G401 (cell line): ENCODE results near the gene RAPGEF4. TPM values are rescaled to one million over a fixed set of nuclear protein-coding genes. Genes with fewer than 3 reads are reported as not detected.
A peak's percentile ranks its signal among the peaks of the same experiment; 100 is the strongest.
"Not testable (repeated sequence)": the region's sequence is repeated elsewhere in the genome, so short reads cannot be mapped to it uniquely, and the experiment has no call there.

Source experiments
- DNase-seq: peaks from one replicate; pipeline ENCODE4 v3.0.0-alpha.2; 2015; ENCODE audit warnings: low spot score
- in situ Hi-C: cut with HindIII; loops from 2 replicates; pipeline ENCODE4 v1.10.0; 2016; ENCODE audit warnings: low sequenced_read_pairs, mixed read lengths
- total RNA-seq: library from RNA; depleted of rRNA; stranded (reverse); fragments of >200 nt; shearing (Covaris generic); gene quantifications from 2 replicates; pipeline ENCODE4 v1.2.3, GENCODE V29; 2014

The RAPGEF4 gene
- total RNA-seq, 1 experiment from 2014 or later, result not detected

DNA sequence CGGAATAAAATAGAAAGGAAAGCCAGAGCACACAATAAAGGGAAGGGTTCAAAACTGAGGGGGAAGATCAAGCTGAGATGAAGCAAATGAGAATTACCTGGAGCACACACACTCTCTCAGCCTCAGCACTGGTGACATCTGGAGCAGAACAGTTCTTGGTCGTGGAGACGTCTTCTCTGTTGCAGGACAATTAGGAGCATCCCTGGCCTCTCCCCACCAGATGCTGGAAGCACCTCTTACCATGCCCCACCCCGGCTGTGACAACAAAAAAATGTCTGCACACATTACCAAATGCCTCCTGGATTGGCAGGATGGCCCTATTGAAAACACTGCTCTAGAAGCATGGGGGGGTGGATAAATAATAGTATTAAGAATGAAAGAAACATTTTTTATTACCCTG, 296.4 kb downstream of the RAPGEF4 start:
- DNase-seq, result no peak
- in situ Hi-C loops, result no loop called here

DNA sequence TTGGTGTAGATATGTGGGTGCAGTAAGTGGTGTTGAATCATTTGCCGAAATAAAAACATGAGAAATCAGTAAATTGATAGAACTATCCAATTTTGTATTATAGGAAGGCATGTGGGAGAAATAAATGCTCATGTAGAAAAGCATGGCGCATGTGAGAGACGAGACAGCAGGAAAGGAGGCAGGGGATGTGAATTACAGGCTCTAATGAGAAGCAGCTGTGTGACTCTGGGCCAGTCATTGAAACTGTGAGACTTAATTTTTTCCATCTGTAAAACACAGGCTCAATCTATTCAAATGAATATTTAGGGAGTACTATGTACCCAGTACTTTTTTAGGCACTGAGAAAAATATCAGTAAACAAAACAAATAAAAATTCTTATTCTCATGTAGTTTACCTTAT, 297.4 kb downstream of the RAPGEF4 start:
- in situ Hi-C loops, result no loop called here
- DNase-seq, result no peak

DNA sequence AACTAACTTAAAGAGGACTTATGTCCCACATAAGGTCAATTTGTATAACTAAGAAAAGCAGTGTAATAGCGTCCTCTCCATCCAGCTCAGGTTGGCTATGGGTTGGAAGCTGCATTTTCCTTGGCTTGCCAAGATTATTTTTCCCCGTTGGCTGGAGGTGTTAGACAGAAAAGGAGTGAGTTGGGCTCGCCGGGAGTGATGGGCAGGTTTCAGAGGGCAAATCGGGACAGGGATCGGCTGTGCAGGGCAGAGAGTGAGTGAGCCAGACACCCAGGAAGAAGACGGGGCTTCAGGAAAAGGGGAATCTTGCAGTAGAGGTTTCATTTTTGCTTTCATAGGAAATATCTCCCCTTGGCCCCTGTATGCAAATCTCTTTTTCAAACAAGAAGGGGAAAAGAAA, 298.5 kb downstream of the RAPGEF4 start:
- DNase-seq, result no peak
- in situ Hi-C loops, result no loop called here

DNA sequence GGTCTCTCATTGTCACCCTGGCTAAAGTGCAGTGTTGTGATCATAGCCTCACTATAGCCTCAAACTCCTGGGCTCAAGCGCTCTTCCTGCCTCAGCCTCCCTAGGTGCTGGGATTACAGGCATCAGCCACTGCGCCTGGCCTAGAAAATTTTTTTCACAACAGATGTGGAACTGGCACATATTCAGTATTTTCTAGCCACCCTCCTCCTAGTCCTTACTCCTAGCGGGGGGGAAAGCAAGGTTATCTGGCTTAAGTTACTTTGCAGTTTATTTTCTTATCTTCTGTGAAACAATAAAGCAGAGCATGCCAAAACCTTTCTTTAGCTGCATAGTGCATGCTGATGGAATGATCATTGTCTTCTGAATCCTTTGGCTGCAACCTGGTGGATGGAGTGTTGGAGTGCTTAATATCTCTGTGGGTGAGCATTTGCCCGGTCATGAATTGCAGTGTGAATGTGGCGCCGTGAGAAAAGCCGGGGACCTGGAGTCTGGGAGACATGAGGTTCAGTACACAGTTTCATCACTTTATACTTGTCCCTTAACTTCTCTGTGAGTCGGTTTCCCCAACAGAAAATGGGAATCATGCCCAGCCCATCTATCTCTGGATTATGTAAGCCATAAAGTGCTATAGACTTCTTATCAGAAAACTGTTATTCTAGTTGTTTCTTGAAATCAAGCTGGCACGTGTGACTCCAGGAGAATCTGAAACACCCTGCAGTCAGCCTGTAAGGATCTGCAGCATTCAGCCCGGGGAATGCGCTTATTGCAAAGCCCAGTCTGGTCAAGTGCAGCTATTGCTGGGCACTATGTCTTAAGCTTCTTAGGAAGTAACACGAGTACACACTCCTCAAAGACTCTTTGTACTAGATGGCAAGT, 301.8 kb downstream of the RAPGEF4 start:
- in situ Hi-C loops, result no loop called here
- DNase-seq, result no peak

DNA sequence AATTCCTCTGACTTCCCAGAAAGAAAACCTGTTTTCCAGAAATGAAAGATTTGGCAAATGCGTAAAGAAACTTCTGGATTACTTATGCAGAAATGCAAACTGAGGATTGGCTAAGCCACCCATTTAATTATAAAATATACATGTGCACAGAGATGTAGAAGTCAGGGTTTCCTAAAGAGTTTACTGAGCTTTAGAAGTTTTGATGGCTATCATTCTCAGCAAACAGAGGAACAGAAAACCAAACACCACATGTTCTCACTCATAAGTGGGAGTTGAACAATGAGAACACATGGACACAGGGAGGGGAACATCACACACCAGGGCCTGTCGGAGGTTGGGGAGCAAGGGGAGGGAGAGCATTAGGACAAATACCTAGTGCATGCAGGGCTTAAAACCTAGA, 302.6 kb downstream of the RAPGEF4 start:
- in situ Hi-C loops, DNase-seq: not testable (repeated sequence)

DNA sequence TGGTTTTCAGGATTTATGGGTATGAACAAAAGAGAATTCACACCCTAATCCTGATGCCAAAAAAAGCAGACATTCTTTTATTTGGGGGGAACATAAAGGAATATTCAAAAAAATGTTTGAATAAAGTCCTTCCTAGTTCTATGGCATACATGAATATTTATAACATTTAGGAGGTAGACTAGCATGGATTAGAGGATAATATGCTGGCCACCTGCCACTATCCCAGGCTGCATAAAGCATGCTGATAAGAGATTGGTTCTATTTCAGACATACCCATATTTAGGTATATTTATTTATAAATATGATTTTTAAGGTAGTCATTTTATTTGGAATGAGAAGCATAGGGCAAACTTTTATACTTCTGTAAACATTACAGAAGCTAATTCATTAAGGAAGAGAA, 305.1 kb downstream of the RAPGEF4 start:
- no peak for DNase-seq
- in situ Hi-C loops, result no loop called here

DNA sequence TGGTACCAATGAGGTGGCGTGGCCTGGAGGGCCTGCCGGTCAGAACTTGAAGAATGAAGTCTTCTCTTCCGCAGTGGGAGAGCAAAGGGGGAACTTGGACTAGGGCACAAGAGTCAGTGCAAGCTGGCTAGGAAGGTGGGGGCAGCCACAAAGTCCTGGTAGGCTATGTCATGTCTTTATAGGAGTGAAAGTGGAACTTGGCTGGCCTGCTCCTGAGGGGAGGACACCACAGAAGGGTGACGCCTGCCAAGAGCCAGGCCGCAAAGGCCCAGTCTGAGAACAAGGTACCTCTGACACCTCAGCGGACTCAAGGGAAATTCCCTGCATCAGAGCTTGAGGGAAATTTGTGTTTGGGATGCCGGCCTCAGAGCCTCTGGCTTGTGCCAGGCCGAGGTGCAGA, 307.8 kb downstream of the RAPGEF4 start:
- no peak for DNase-seq
- in situ Hi-C loops, result no loop called here

DNA sequence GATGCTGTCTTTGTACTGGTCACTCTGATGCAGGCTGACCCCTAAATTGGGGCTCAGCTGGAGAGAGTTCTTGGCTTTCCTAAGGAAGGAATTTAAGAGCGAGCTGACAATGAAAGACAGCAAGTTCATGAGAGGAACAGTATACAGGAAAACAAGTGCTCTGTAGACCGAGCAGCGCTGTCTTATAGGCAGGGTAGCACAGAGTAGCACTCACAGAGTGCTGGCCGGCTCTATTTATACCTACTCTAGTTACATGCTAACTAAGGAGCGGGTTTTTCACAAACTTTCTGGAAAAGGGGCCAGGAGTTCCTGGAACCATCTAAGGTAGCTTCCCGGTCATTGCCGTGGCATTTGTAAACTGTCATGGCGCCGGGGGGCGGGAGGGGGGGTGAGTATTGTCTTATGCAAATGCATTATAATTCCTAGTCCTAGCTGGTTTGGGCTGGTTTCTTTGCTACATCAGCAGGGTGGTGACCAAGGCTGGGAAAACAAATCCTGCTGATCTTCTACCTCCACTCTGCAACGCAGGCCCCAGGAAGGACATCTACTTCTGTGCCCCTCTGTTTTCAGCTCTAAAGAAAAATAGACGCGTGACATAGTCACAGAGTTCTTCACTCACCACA, 308.4 kb downstream of the RAPGEF4 start:
- no peak for DNase-seq
- in situ Hi-C loops, result no loop called here

DNA sequence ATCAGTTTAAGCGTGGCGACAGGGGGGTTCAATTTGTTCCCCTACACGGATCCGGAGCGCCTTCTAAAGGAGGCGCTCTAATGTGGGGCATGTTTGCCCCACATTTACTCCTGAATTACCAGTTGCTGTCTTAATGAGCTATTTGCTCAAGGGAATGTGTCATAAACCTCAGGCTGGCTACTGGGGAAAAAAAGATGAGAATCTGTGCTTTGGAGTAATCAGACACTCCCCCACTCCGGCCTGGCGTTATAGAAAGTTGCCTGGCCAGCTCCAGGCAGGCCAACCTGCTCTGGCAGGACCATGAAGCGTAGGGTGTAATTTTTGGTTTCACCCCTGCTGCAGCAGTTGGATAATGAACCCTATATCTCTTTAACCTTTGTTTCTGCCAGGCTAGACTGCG, 309.0 kb downstream of the RAPGEF4 start:
- no peak for DNase-seq
- in situ Hi-C loops, result no loop called here

DNA sequence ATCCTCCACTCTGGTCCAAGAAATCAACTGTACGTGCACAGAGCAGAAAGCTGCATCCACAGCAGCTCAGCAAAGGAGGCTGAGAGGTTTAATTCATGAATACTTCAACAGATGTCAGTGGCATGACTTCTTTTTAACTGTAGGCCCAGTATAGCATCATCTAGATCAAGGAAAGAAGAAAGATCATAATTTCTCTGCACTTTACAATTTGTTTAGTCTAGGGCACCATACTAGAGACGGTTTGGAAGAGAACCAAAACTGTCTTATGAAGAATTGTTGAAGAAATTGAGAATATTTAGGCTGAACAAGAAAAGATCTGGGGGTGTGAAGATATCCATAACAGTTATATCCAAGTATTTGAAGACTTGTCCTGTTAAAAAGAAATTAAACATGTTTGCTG, 309.5 kb downstream of the RAPGEF4 start:
- in situ Hi-C loops, result no loop called here
- no peak for DNase-seq

DNA sequence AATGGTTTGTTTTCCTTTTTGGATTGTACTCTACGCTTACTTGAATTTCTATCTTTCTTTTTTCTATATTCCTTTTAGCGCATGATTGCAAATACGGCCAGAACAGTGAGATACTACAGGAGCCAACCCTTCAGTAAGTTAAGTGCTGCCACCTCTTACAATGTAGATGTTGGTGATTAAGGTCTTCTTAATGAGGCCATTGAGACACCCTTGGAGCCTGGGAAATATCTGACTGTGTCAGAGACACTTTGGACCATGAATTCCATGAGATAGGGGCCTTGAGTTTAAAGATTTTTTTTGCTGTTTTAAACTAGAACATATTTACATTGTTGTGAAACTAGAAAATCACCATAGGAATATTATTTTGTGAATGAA, 312.9 kb downstream of the RAPGEF4 start:
- in situ Hi-C loops, result no loop called here
- DNase-seq, result no peak

DNA sequence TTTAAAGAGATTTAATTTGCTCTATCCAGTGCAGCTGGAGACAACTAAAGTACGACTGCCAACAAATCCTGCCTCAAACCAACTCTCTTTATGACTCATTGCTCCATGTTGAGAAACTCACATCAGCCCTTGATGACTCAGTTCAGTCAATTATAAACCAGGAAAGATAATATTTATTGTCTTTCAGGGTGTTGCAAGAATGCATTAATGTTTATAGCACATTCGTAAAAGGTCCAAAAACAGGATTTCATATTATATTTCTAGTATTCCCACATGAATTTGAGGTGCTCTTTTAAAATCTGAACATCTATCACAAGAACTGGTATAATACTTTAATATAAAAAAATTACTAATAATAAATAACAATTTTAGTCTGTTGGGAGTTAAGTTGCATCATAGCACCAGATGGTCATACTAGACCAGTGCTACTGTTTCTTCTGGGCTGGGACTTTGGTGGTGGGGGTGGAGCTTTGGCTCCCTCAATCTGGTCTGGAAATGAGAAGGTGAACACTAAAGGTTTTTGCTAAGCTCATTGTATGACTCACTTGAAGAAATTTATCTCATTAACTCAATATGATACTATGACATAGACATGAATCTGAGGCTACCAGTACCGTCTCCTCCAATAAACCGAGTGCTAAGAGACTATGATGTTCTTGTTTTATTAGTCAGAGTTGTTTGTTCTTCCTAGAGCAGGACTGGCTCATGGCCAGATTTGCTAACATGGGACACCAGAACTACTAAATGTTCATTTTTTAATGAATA, 313.4 kb downstream of the RAPGEF4 start:
- in situ Hi-C loops, result no loop called here
- DNase-seq, result peak; percentile 9

DNA sequence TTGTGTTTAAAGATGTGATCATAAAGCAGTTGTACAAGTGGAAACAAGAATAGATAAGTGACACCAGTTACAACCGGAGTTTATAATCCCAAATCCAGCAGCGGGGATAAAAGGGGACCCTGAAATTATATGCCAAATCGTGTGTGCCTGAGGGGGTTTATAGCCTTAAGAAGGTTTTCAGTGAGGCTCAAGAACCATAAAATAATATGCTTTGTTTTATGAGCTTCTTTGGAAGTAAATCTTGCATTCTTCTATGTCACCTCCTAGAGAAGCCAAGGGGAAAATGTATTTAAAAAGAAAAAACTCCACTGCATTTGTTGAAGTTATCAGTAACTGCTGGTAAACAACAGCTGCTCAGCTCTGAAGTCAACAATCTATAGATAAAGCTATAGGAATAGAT, 314.2 kb downstream of the RAPGEF4 start:
- no peak for DNase-seq
- in situ Hi-C loops, result no loop called here

DNA sequence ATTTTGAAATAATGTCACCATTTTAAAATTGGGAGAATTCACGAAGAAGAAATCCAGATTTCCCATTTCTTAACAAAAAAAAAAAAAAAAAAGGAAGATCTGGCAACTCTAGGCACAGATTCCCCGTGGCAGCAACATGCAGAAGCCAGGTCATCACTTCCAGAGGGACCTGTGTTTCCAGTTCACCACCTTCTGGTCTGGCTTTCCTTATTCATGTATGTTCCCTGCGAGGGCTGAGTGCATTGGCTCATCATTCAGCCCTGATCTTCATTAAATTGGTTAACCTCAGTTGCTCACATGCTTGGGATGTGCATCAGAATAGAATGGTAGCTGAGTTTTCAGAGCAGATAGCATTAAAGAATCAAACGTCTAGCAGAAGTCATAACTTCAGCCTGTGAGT, 315.0 kb downstream of the RAPGEF4 start:
- in situ Hi-C loops, result no loop called here
- no peak for DNase-seq

DNA sequence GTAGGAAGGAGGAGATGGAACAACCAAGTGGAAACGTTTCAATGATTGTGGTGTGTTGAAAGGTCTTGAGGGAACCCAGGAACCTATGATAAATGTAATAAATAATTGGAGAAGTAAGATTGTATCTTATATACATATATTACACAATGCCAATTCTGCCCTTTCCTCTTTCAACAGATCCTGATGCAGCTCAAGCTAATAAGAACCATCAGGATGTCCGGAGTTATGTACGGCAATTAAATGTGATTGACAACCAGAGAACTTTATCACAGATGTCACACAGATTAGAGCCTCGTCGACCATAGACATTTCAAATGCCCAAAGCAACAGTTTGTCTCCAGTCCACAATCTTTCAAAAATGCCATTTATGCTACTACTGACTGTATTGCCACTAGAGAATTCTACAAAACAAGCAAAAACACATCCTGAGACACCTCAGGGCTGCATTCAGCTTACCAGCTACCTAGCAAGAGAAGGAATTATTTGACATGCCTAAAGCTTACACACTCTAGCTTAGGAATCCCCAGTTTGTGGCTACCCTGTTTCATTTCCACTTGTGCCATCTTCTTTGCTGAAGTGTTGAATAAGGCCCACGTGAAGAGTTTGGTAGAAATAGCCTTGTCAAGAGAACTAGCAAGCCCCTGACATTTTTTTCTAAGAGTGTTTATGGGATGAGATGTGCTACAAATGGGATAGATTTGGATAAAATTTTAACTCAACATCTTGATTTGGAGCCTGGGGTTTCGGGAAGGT, 316.0 kb downstream of the RAPGEF4 start:
- in situ Hi-C loops, result no loop called here
- no peak for DNase-seq

DNA sequence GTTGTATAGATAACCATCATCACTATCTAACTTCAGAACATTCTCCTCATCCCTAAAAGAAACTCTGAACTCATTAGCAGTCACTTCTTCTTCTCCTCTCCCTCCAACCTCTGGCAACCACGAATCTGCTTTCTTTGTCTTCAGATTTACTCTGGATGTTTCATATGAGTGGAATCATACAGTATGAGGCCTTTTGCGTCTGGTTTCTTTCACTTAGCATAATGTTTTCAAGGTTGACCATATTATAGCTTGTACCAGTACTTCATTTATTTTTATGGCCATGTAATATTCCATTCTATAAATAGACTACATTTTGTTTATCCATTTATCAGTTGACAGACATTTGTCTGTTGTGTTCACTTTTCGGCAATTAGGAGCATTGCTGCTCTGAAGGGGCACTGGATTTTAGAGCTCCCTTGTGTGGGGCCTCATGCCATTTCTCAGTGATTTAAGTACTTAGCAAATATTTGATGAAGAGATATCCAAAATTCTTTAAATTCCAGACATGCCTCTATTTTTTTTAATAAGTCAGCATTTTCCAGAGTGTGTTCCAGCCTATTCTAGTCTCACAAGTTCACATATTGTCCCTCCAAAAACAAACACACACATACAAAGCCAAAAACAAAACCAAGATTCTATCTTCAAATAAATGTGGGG, 317.5 kb downstream of the RAPGEF4 start:
- in situ Hi-C loops, result no loop called here
- DNase-seq, result no peak

DNA sequence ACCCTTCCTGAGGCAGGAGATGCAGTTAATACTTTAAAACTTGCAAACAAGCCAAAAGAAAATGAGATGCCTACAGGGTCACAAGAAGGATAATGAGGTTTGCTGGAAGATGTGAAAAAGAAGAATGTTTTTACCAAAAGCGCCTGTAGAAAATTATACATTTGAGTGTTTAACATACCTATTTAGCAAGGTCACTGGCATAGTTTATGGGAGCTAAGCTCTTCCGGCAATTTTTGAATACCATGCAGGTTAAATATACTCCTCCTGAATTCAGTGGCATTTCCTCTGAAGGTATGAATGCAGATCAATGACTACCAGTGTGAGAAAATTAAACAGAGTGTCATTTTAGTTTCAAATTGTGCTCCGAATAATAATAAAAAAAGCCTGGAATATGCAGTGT, 318.8 kb downstream of the RAPGEF4 start:
- in situ Hi-C loops, result no loop called here
- no peak for DNase-seq

DNA sequence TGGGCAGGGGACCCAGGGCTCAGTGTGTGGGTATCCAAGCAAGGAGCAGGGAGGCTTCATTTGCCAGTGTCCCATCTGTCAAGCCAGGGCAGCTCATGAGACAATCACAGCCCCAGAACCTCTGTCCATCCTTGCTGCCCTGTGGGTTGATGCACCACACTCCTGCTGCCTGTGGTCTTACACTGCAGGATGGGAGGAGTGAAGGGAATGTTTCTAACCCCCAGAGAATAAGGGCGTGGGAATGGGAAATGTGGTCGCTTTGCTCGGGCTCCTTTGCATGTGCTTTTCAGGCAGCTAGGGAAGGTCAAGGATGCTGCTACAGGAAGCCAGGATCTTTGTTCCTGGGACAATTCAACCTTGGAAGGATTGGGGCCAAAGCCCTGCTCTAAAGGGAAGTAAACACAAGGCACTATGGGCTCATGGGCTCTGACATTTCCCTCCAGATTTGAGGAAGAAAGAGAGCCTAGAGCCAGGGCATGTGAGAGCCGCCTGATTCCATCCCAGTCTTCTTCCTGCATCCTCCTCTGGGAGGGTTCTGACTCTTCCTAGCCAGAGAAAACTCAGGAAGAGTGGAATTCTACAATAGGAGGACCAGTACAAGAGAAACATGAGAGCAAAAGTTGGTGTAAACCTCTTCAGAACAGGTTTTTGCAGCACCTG, 321.2 kb downstream of the RAPGEF4 start:
- in situ Hi-C loops, result no loop called here
- no peak for DNase-seq

DNA sequence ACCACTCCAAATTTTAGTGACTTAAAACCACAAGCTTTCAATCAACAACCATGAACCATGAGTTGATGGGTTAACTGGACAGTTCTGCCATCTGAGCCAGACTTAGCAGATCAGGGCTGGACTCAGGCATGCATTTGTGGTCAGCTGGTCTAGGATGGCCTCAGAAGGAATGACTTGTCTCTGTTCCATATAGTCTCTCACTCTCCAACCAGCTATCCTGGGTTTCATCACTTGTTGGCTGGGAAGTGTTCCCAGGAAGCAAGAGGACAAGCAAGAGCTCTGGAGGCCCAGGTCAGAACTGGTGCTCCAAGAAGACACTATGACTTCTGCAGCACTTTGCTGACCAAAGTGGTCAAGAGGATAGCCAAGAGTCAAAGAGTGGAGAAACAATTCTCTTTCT, 322.5 kb downstream of the RAPGEF4 start:
- in situ Hi-C loops, result no loop called here

More for the DNA sequence above, 322.5 kb downstream of the RAPGEF4 start:
- DNase-seq, result no peak
